Body of pancreas (tissue), 4 donors: Measurements from ENCODE around the gene RNLS. TPM values are rescaled to one million over a fixed set of nuclear protein-coding genes. Genes with fewer than 3 reads are reported as not detected.

ENCODE experiments used
- ATAC-seq: fragments of 150-250 bp; one replicate; pipeline ENCODE4 v1.9.1; 2016
- DNase-seq, 4 donors: peaks; one replicate each; pipeline ENCODE4 v3.0.0-alpha.2; 2019
- H3K27ac ChIP-seq, 4 donors: fragments of 200-600 bp; sonication (generic); 1 replicate in 3 of 4; 2 replicates in 1 of 4; pipeline versions ENCODE4 v1.5.1 to v1.6.1; 2016 to 2019; ENCODE audit warnings: mild to moderate bottlenecking in 1 of 4, mixed read lengths in 1 of 4, moderate library complexity in 1 of 4
- H3K27me3 ChIP-seq, 2 donors: fragments of 200-600 bp; sonication (generic); one replicate each; pipeline ENCODE4 v1.6.0; 2016; ENCODE audit warnings: mild to moderate bottlenecking in 1 of 2
- H3K36me3 ChIP-seq, 2 donors: fragments of 200-600 bp; sonication (generic); replicated peaks in 1 of 2; 2 replicates each; pipeline ENCODE4 v1.5.1; 2016; ENCODE audit warnings: low read depth in 2 of 2; ENCODE audit not compliant: insufficient read depth in 1 of 2
- H3K4me1 ChIP-seq: fragments of 200-600 bp; sonication (generic); one replicate; pipeline ENCODE4 v1.6.0; 2016
- H3K4me3 ChIP-seq, 2 donors: fragments of 200-600 bp; sonication (generic); 1 replicate in 1 of 2; 2 replicates in 1 of 2; pipeline ENCODE4 v1.5.1; 2016 to 2019
- H3K9me3 ChIP-seq, 3 donors: fragments of 200-600 bp; sonication (generic); 1 replicate in 2 of 3; 2 replicates in 1 of 3; pipeline ENCODE4 v1.5.1; 2016
- POLR2A ChIP-seq, 3 donors: fragments of 450-650 bp; IDR thresholded peaks; one replicate each; pipeline ENCODE4 v1.6.1; 2016; ENCODE audit warnings: antibody characterized with exemption in 3 of 3, mild to moderate bottlenecking in 2 of 3
- whole genome bisulfite sequencing, 2 donors: methylation state at CpG; one replicate each; pipeline ENCODE4 v1.1.5; 2017; 5-methylcytosine and 5-hydroxymethylcytosine counted together
- intact Hi-C: fragments of 100-400 bp; cut with DNase I; formaldehyde crosslinking; loops from one replicate; pipeline ENCODE4 v1.15.1; 2023
- total RNA-seq, 2 donors: library from RNA; depleted of rRNA; stranded (reverse); fragments of >200 nt; gene quantifications; one replicate each; pipeline ENCODE4 v1.1.0, GENCODE V29; 2016
- TF ChIP-seq, protein P1 (sequence below), 7 experiments: fragments of 450-650 bp in 4 of 7; fragments of 200-600 bp in 3 of 7; sonication (generic) in 3 of 7; IDR thresholded peaks; one replicate each; pipeline ENCODE4 v1.5.1; 2016 to 2019; ENCODE audit warnings: antibody characterized with exemption in 7 of 7

The RNLS gene
- total RNA-seq = 10 to 100 TPM in 1 of 2 donors, 1 to 10 TPM in 1; 7.9 to 26.5 TPM

DNA sequence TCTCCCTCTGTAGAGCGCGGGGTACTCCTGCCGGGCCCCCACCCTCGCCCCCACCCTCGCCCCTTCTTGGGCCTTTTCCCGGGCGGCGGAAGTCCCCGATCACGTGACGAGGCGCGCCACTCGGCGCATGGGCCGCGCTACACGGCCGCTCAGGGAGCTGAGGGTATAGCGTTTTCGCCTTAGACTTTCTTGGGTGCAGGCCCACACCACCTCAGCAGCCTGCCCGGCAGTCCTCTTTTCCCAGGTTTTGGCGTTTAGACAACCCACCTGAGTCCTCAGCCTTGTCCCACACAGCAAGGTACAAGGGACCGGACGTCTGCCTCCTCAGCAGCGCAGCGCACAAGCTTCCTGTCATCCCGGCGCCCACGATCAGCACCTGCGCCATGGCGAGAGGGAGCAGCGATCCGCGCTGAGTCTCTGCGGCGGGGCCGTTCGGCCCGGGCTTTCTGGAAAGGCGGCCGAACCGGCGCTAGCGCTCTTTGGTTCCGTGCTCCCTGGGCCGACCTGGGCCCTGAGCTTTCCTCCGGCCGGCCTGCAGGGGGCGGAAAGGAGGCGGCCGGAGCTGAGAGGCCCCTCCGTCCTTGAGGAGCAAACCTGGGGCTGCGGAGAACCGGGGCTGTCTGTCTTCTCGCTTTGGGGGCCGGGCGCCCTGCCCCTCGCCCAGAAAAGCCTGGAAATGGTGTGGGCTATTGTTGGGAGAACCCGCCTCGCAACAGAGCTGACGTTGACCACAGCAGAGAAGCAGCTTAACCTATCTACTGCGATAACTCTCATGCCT is at the start of gene RNLS:
RNLS (minus strand) TSS at position 513 of the 778 bp plus-strand sequence.
- peak within 1 kb of the TSS; percentile 79 to 97 (median 94) for H3K27ac ChIP-seq
- no peaks in the 10 kb centered on the region for H3K36me3 ChIP-seq
- peak; percentile 74 to 80 (median 77) for DNase-seq
- H3K9me3 ChIP-seq = no peaks in the 10 kb centered on the region
- peak within 1 kb of the TSS; percentile 26 to 39 for H3K4me3 ChIP-seq
- WGBS, 2 donors = 2 to 5% methylated on average over 9 to 58 of the region's 63 CpGs
- peak; percentile 94 for ATAC-seq
- TF ChIP-seq, protein P1, sequence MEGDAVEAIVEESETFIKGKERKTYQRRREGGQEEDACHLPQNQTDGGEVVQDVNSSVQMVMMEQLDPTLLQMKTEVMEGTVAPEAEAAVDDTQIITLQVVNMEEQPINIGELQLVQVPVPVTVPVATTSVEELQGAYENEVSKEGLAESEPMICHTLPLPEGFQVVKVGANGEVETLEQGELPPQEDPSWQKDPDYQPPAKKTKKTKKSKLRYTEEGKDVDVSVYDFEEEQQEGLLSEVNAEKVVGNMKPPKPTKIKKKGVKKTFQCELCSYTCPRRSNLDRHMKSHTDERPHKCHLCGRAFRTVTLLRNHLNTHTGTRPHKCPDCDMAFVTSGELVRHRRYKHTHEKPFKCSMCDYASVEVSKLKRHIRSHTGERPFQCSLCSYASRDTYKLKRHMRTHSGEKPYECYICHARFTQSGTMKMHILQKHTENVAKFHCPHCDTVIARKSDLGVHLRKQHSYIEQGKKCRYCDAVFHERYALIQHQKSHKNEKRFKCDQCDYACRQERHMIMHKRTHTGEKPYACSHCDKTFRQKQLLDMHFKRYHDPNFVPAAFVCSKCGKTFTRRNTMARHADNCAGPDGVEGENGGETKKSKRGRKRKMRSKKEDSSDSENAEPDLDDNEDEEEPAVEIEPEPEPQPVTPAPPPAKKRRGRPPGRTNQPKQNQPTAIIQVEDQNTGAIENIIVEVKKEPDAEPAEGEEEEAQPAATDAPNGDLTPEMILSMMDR (IDR thresholded peaks at IDR 0.05) = peak; percentile 72 to 92 (median 84)
- TF ChIP-seq POLR2A (IDR thresholded peaks at IDR 0.05) = peak; percentile 51 to 89 (median 86)
- H3K27me3 ChIP-seq = no peaks in the 10 kb centered on the region
- intact Hi-C loops = no loop called here
- peaks cover 11% of the 10 kb centered on the region for H3K4me1 ChIP-seq

DNA sequence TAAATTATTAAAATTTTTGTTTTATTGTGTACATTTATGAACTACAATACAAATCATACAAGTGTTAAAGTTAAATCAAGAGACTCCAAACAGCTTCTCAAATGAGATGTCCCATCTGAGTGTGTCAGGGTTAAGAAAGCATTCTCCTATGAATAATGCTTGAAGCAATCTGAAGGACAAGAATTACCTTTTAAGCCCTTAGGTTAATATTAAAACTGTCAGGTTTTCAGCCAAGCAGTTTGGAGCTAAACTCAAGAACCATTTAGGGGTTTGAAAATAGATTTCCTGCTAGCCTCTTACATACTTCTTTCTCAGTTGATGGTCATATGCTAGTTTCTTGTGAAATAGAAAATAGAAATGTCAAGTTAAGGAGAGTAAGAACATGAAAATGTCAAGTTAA is 41.7 kb upstream of the RNLS start:
- Histone ChIP-seq H3K27me3 (no peaks in the 10 kb centered on the region), H3K36me3 (no peaks in the 10 kb centered on the region), H3K9me3 (no peaks in the 10 kb centered on the region), H3K27ac (no peak overlapping the region), H3K4me1 (no peaks in the 10 kb centered on the region), H3K4me3 (no peak overlapping the region)
- no peak for DNase-seq
- TF ChIP-seq, protein P1 (IDR thresholded peaks at IDR 0.05) = no peak
- no peak for TF ChIP-seq POLR2A (IDR thresholded peaks at IDR 0.05)
- ATAC-seq = no peak
- intact Hi-C loops = no loop called here

DNA sequence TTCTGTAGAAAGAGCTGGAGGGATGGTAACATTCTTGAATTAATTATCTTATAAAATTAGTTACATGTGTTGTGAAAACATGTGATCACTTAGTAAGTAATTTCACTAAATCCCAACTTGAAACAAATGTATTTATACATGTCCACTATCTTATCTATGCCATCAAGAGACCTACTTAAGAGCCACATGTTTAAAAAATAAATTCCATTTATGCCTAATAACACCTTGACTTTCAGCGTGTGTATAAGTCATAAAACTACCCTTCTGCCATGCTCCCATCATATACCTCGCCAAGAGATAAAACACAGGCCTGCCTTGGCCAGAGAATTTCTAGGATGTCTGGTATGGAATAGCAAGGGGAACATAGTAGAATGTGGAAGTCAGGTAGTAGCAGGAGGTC is 40.7 kb upstream of the RNLS start:
- intact Hi-C loops = no loop called here
- 75 to 77% methylated on average over 2 of the region's 2 CpGs for WGBS, 2 donors
- Histone ChIP-seq H3K9me3 (no peaks in the 10 kb centered on the region), H3K36me3 (no peaks in the 10 kb centered on the region), H3K4me1 (no peaks in the 10 kb centered on the region), H3K4me3 (no peak overlapping the region), H3K27ac (no peak overlapping the region), H3K27me3 (no peaks in the 10 kb centered on the region)
- TF ChIP-seq, protein P1 (IDR thresholded peaks at IDR 0.05) = no peak
- TF ChIP-seq POLR2A (IDR thresholded peaks at IDR 0.05) = no peak
- no peak for ATAC-seq
- DNase-seq = no peak

DNA sequence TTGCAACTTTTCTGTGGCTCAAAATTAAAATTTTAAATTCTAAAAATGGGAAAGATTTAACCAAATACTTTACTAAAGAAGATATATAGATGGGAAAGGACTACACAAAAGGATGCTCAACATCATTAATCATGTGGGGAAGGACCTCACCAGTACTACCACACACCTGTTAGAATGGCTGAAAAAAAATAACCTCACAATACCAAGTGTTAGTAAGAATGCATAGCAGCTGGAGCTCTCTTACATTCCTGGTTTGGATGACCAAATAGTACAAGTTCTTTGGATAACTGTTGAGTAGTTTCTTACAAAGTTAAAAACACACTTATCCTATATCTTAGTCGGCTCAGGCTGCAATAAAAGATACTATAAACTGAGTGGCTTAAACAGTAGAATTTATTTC is 37.3 kb upstream of the RNLS start:
- 65 to 73% methylated on average over 1 of the region's 1 CpG for WGBS, 2 donors
- H3K36me3 ChIP-seq = no peaks in the 10 kb centered on the region
- no peak for ATAC-seq

More for the DNA sequence above, 37.3 kb upstream of the RNLS start:
- Histone ChIP-seq H3K4me1 (no peaks in the 10 kb centered on the region), H3K27me3 (no peaks in the 10 kb centered on the region), H3K4me3 (no peak overlapping the region), H3K9me3 (no peaks in the 10 kb centered on the region), H3K27ac (no peak overlapping the region)
- intact Hi-C loops = no loop called here
- TF ChIP-seq, protein P1 (IDR thresholded peaks at IDR 0.05) = no peak
- no peak for TF ChIP-seq POLR2A (IDR thresholded peaks at IDR 0.05)
- DNase-seq = no peak
